ENCODE measurements around the gene UBE2E2. TPM values are rescaled to one million over a fixed set of nuclear protein-coding genes. Genes with fewer than 3 reads are reported as not detected.

Gene UBE2E2
- total RNA-seq, 1 donor from 2014 or later: 55.8 TPM

DNA sequence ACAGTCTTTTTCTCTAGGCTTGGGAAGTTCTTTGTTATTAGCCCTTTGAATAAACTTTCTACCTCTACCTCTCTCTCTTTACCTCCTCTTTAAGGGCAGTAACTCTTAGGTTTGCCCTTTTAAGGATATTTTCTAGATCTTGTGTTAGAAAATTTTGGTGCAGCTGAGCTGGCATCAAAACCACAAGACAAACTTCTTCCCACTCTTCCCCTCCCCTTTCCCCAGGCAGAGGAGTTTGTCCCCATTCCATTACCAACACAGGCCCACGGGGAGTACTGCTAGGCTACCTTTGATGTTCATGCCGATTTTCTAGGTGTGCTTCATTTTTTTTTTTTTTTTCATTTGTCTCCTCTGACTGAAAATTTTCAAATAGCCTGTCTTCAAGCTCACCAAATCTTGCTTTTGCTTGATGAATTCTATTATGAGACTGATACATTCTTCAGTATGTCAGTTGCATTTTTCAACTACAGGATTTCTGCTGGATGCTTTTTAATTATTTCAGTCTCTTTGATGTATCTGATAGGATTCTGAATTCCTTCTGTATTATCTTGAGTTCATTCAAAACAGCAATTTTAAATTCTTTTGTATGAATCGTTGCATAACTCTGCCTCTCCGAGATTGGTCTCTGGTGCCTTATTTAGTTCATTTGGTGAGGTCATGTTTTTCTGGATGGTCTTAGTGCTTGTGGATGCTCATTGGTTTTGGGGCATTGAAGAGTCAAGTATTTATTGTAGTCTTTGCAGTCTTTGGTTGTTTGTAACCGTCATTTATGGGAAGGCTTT, 112.0 kb downstream of the UBE2E2 start:
- Mint-ChIP-seq H3K4me1 (ENCODE audit: unreplicated experiment) (no peaks in the 10 kb centered on the region), H3K9me3 (no peaks in the 10 kb centered on the region), H3K27ac (peak overlapping the region; percentile 37), H3K4me3 (no peak overlapping the region), H3K36me3 (peaks cover 4% of the 10 kb centered on the region), H3K27me3 (no peaks in the 10 kb centered on the region)
- TF ChIP-seq, protein P1, sequence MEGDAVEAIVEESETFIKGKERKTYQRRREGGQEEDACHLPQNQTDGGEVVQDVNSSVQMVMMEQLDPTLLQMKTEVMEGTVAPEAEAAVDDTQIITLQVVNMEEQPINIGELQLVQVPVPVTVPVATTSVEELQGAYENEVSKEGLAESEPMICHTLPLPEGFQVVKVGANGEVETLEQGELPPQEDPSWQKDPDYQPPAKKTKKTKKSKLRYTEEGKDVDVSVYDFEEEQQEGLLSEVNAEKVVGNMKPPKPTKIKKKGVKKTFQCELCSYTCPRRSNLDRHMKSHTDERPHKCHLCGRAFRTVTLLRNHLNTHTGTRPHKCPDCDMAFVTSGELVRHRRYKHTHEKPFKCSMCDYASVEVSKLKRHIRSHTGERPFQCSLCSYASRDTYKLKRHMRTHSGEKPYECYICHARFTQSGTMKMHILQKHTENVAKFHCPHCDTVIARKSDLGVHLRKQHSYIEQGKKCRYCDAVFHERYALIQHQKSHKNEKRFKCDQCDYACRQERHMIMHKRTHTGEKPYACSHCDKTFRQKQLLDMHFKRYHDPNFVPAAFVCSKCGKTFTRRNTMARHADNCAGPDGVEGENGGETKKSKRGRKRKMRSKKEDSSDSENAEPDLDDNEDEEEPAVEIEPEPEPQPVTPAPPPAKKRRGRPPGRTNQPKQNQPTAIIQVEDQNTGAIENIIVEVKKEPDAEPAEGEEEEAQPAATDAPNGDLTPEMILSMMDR (conservative IDR thresholded peaks at IDR 0.05): no peak
- DNase-seq (ENCODE audit: extremely low spot score, unreplicated experiment): no peak

DNA sequence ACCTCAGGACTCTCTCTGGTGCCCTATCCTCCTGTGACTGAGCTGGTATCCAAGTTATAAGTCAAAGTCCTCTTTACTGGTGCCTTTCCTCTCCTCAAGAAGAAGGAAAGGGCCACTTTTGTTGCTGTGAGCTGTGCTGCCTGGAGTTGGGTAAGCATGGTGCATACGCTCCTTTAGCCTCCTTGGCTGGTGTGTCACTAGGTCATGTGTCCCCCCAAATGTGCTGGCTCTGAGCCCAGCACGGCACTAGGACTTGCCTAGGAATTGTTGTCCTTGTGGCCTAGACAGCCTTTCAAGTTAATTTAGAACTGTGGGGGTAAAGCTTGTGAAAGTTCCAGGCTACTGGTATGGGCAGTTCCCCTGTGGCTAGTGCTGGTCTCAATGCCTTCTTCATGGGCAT, 113.8 kb downstream of the UBE2E2 start:
- Mint-ChIP-seq H3K27me3 (no peaks in the 10 kb centered on the region), H3K4me1 (ENCODE audit: unreplicated experiment) (no peaks in the 10 kb centered on the region), H3K9me3 (no peaks in the 10 kb centered on the region), H3K4me3 (no peak overlapping the region), H3K36me3 (no peaks in the 10 kb centered on the region), H3K27ac (no peak overlapping the region)
- TF ChIP-seq, protein P1 (conservative IDR thresholded peaks at IDR 0.05): no peak
- DNase-seq (ENCODE audit: extremely low spot score, unreplicated experiment): no peak

DNA sequence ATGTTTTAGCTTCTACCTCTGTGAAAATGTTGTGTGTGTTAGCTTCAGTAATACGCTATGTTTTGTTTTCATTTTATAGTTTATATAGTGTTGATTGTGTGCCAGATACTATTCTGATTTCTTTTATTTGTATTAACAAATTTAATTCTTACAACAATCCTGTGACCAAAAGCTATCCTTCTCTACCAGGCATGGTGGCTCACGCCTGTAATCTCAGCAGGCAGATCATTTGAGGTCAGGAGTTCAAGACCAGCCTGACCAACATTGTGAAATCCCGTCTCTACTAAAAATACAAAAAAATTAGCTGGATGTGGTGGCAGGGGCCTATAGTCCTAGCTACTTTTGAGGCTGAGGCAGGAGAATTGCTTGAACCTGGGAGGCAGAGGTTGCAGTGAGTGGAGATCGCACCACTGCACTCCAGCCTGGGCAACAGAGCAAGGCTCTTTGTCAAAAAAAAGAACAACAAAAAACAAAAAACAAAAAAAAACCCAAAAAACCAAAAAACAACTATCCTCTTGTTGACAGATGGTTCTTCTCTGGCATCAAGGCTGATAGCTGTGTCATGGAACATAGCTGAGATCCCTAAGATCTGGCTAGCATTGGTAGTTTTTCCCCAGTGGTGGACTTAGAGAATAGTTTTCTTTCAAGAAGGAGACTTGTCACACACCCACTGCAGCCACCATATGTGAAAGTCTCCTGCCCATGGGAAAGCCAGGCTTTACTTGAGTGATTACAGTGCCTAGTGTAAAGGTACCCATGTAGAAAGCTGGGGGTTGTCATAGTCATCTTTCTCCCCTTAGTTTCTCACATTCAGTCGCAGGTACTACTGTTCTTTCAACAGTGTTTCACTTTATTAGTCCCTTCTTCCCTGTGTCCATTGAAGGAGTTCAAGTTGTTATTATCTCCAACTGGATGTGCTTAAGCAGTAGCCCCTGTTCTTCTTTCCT, 116.5 kb downstream of the UBE2E2 start:
- no peaks in the 10 kb centered on the region for H3K36me3 Mint-ChIP-seq
- H3K4me3 Mint-ChIP-seq: no peak overlapping the region
- H3K9me3 Mint-ChIP-seq: no peaks in the 10 kb centered on the region
- no peak for DNase-seq (ENCODE audit: extremely low spot score, unreplicated experiment)
- no peaks in the 10 kb centered on the region for H3K27me3 Mint-ChIP-seq
- no peaks in the 10 kb centered on the region for H3K4me1 Mint-ChIP-seq (ENCODE audit: unreplicated experiment)
- TF ChIP-seq, protein P1 (conservative IDR thresholded peaks at IDR 0.05): no peak
- H3K27ac Mint-ChIP-seq: no peak overlapping the region

DNA sequence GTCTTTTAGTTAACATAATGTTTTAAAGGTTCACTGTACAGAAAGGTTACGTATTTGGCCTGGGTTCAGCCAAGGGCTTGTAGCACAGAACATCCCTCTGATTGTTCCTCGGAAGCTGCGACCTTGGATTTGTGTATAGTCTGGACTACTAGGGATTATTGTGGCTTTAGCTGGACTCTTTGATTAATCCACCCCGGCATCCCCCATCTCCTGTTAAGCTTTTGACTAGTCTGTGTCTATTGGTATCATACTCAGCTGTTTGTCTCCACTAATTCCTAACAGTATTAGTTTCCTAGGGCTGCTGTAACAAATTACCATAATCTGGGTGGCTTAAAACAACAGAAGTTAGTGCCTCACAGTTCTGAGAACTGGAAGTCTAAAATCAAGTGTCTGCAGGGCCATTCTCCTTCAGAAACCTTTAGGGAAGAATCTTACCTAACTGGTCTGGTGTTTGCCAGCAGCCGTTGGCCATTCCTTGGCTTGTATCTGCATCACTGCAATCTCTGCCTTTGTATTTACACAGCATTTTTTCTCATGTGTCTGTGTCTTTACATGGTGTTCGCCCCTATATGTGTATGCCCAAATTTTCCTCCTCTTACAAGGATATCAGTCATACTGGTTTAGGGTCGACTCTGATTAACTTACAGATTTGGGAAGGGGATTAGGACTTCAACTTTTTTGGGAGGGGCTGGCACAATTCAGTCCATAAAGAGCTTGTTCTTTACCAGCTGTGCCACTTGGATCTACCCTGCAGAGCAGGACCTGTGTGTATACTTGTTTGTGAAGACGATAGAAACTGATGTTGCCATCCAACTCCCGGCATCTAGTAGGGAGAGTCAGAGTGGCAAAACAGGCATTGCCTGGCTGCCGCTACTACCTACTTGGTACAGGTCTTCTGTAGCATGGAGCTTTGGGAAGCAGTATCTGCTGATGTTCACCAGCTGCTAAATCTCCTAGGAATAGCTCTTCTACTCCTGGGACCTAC, 117.8 kb downstream of the UBE2E2 start:
- no peaks in the 10 kb centered on the region for H3K4me1 Mint-ChIP-seq (ENCODE audit: unreplicated experiment)
- DNase-seq (ENCODE audit: extremely low spot score, unreplicated experiment): no peak
- no peak overlapping the region for H3K4me3 Mint-ChIP-seq

More for the DNA sequence above, 117.8 kb downstream of the UBE2E2 start:
- Mint-ChIP-seq H3K27ac (no peak overlapping the region), H3K27me3 (no peaks in the 10 kb centered on the region), H3K9me3 (no peaks in the 10 kb centered on the region), H3K36me3 (no peaks in the 10 kb centered on the region)
- TF ChIP-seq, protein P1 (conservative IDR thresholded peaks at IDR 0.05): no peak
